Ovary (tissue), 9 donors: Measurements from ENCODE around the gene CTNNA1. TPM values are rescaled to one million over a fixed set of nuclear protein-coding genes. Genes with fewer than 3 reads are reported as not detected.
"Not testable (repeated sequence)": the region's sequence is repeated elsewhere in the genome, so short reads cannot be mapped to it uniquely, and the experiment has no call there.

ENCODE experiments used
- DNase-seq, 5 donors: peaks; one replicate each; pipeline ENCODE4 v3.0.0-alpha.2; 2019 to 2020
- H3K27ac ChIP-seq, 2 donors: fragments of 200-600 bp; one replicate each; pipeline versions ENCODE4 v1.5.1 to v1.8.0; 2019 to 2022
- H3K27me3 ChIP-seq: fragments of 200-600 bp; one replicate; pipeline ENCODE4 v1.8.0; 2022
- H3K36me3 ChIP-seq: fragments of 200-600 bp; sonication (generic); one replicate; pipeline ENCODE4 v1.5.1; 2019
- H3K4me1 ChIP-seq: one replicate; pipeline ENCODE4 v1.8.1; 2013; ENCODE audit warnings: mild to moderate bottlenecking, moderate library complexity; ENCODE audit not compliant: insufficient read depth
- H3K4me3 ChIP-seq: fragments of 200-600 bp; sonication (generic); one replicate; pipeline ENCODE4 v1.5.1; 2017
- H3K9me3 ChIP-seq, 2 donors: fragments of 200-600 bp in 1 of 2; sonication (generic) in 1 of 2; one replicate each; pipeline versions ENCODE4 v1.5.1 to v1.8.1; 2013 to 2019; ENCODE audit warnings: mild to moderate bottlenecking in 1 of 2, moderate library complexity in 1 of 2
- EP300 ChIP-seq: sonication (generic); formaldehyde crosslinking; IDR thresholded peaks from one replicate; pipeline ENCODE4 v1.6.1; 2017; ENCODE audit warnings: antibody characterized with exemption
- POLR2A ChIP-seq: fragments of 450-650 bp; IDR thresholded peaks from one replicate; pipeline ENCODE4 v1.6.1; 2017; ENCODE audit warnings: antibody characterized with exemption, mild to moderate bottlenecking, moderate library complexity
- WGBS, 3 donors: extraction: QIAGEN DNeasy Blood & Tissue Kit in 1 of 3; methylation state at CpG; one replicate each; pipeline versions ENCODE4 v1.1.5 to v1.1.7; 2013 to 2017; 5-methylcytosine and 5-hydroxymethylcytosine counted together
- intact Hi-C, 4 donors: fragments of 100-400 bp; cut with DNase I; formaldehyde crosslinking; loops; one replicate each; pipeline versions ENCODE4 v1.11.0 to v1.15.1; 2022 to 2023
- polyA plus RNA-seq, 2 donors: library from polyadenylated mRNA; stranded (reverse); fragments of 200-250 nt in 1 of 2; fragments of 350-450 nt in 1 of 2; fragmentation: Illumina TruSeq in 1 of 2; extraction: RNeasy Lipid Tissue Mini Kit (QIAGEN cat#74804) in 1 of 2; gene quantifications; one replicate each; pipeline ENCODE4 v1.2.3, GENCODE V29; 2013 to 2014
- total RNA-seq, 7 donors: library from RNA; depleted of rRNA in 2 of 7; stranded (reverse); fragments of >200 nt in 2 of 7; fragmentation: NEBNext Ultra II Directional in 3 of 7; extraction: Animal tissue kit (Norgen Biotek cat#: 25700) in 3 of 7; gene quantifications; one replicate each; pipeline versions ENCODE4 v1.1.0 to v1.2.4, GENCODE V29; 2016 to 2023
- TF ChIP-seq, protein P1 (sequence below), 3 donors: fragments of 450-650 bp in 2 of 3; fragments of 200-600 bp in 1 of 3; IDR thresholded peaks; one replicate each; pipeline versions ENCODE4 v1.5.1 to v1.8.0; 2016 to 2022; ENCODE audit warnings: antibody characterized with exemption in 3 of 3, mild to moderate bottlenecking in 1 of 3
- donor health status: DM: no; HTN: no; CAD: no; lungs with moderate emphysema.
- donor health status: DM: no; HTN: no; CAD: no.
- donor health status: Bipolar disorder and iron deficiency.
- donor health status: DM: yes; HTN: yes; CAD: no.
- donor health status: DM: no; HTN: no; CAD: no.
- donor health status: DM: yes; HTN: yes; CAD: no.

CTNNA1 gene
- total and polyA plus RNA-seq, 9 donors = 125 to 306 (median 230) TPM

DNA sequence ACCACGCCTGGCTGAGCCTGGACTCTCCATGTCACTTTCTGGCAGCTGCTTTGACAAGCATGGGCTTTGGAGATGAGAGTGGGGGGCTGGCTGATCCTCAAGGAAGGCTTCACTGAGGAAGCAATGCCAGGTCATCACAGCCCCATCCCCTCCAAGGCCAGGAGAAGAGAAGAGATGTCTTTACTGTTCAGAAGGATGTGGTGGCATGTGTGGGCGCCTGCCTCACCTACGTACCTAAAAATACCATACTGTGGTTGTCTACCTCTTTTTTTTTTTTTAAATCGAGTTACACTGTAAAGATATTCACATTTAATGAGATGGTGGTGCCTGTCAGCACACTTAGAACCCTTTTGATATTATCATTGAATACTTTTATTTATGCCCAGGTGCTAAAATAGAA lies 26.4 kb upstream of the CTNNA1 start:
- Histone ChIP-seq H3K4me3 (no peak overlapping the region), H3K9me3 (no peaks in the 10 kb centered on the region), H3K27me3 (no peaks in the 10 kb centered on the region), H3K4me1 (no peaks in the 10 kb centered on the region), H3K27ac (no peak overlapping the region), H3K36me3 (no peaks in the 10 kb centered on the region)
- 85 to 90% (median 90%) methylated on average over 4 of the region's 4 CpGs for WGBS, 3 donors
- intact Hi-C loops = no loop called here
- TF ChIP-seq POLR2A = no peak
- TF ChIP-seq, protein P1, sequence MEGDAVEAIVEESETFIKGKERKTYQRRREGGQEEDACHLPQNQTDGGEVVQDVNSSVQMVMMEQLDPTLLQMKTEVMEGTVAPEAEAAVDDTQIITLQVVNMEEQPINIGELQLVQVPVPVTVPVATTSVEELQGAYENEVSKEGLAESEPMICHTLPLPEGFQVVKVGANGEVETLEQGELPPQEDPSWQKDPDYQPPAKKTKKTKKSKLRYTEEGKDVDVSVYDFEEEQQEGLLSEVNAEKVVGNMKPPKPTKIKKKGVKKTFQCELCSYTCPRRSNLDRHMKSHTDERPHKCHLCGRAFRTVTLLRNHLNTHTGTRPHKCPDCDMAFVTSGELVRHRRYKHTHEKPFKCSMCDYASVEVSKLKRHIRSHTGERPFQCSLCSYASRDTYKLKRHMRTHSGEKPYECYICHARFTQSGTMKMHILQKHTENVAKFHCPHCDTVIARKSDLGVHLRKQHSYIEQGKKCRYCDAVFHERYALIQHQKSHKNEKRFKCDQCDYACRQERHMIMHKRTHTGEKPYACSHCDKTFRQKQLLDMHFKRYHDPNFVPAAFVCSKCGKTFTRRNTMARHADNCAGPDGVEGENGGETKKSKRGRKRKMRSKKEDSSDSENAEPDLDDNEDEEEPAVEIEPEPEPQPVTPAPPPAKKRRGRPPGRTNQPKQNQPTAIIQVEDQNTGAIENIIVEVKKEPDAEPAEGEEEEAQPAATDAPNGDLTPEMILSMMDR (IDR thresholded peaks at IDR 0.05) = no peak
- no peak for TF ChIP-seq EP300
- DNase-seq = no peak

DNA sequence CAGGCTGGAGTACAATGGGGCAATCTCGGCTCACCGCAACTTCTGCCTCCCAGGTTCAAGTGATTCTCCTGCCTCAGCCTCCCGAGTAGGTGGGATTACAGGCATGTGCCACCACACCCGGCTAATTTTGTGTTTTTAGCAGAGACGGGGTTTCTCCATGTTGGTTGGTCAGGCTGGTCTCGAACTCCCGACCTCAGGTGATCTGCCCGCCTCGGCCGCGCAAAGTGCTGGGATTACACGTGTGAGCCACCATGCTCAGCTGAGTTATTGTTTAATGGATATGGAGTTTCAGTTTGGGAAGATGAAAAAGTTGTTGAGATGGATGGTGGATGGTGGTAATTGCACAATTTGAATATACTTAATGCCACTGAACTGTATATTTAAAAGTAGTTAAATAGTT lies 22.7 kb upstream of the CTNNA1 start:
- H3K27ac ChIP-seq, H3K4me3 ChIP-seq, DNase-seq, intact Hi-C loops, H3K9me3 ChIP-seq, H3K36me3 ChIP-seq, H3K27me3 ChIP-seq, H3K4me1 ChIP-seq: not testable (repeated sequence)
- WGBS, 3 donors = 86 to 93% (median 89%) methylated on average over 12 of the region's 12 CpGs

DNA sequence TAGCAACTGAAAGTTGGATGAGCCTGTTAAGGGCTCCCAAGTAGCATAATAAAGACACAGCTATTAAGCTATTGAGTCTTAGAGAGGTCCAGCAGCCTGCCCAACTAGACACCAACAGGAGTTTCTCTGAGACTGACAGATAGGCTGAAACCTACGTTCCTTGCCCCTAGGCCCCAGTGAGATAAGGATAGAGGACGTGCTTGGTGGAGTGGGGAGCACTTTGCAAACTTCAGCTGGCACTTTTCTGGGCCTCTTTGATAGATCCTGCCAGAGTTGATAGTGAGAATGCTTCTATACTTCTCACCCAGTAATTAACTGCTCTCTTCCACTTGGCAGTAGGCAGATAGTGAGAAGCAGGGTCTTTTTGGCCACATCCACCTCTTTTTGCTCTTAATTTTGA lies 20.8 kb upstream of the CTNNA1 start:
- TF ChIP-seq, protein P1 (IDR thresholded peaks at IDR 0.05) = no peak
- no peak for TF ChIP-seq POLR2A
- no peak for TF ChIP-seq EP300
- Histone ChIP-seq H3K4me1 (no peaks in the 10 kb centered on the region), H3K36me3 (no peaks in the 10 kb centered on the region), H3K27ac (no peak overlapping the region), H3K27me3 (no peaks in the 10 kb centered on the region), H3K4me3 (no peak overlapping the region), H3K9me3 (no peaks in the 10 kb centered on the region)
- WGBS, 3 donors = 81 to 84% (median 84%) methylated on average over 2 of the region's 2 CpGs
- DNase-seq = no peak
- intact Hi-C loops = no loop called here

DNA sequence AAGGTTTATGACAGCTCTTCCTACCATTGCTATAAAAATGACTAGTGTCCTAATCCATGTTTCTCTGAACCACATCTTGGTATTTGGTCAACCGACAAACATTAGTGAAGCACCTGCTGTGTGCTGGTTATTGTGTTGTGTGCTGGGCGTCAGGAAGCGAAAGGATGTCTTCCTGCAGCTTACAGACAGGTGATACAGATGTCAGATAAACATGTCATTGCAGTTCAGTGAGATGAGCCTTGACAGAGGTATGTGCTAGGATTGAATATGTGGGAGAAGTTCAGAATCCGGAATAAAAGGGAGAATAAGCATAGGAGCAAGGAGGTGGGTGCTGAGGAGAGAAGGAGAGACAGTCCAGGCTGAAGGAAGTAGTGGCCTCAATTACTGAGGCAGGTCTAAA lies 20.3 kb upstream of the CTNNA1 start:
- H3K9me3 ChIP-seq = no peaks in the 10 kb centered on the region
- no peak for DNase-seq
- no peaks in the 10 kb centered on the region for H3K36me3 ChIP-seq
- H3K4me1 ChIP-seq = no peaks in the 10 kb centered on the region
- WGBS, 3 donors = 77 to 96% (median 91%) methylated on average over 4 of the region's 4 CpGs
- H3K4me3 ChIP-seq = no peak overlapping the region
- intact Hi-C loops = no loop called here
- TF ChIP-seq POLR2A (no peak), EP300 (no peak)
- TF ChIP-seq, protein P1 (IDR thresholded peaks at IDR 0.05) = no peak
- no peak overlapping the region for H3K27ac ChIP-seq
- H3K27me3 ChIP-seq = no peaks in the 10 kb centered on the region

DNA sequence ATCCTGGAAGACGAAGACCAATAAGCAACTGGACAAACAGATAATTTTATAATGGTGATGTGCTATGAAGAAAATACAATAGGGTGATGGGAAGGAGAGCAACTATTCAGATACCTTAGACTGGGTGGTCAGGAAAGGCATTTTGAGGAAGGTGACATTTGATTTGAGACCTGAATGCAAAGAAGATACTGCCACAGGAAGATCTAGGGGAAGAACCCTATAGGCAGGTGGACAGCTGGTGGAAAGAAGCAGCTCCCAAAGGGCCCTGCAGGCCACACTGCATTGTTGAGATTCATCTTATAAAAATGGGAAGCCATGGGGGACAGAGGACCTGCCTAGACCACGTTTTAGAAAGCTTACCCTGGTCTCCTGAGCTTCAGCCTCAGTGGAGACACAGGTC lies 19.7 kb upstream of the CTNNA1 start:
- no peak overlapping the region for H3K27ac ChIP-seq
- no peaks in the 10 kb centered on the region for H3K27me3 ChIP-seq
- H3K36me3 ChIP-seq = no peaks in the 10 kb centered on the region
- TF ChIP-seq, protein P1 (IDR thresholded peaks at IDR 0.05) = no peak
- no peak for TF ChIP-seq POLR2A
- no peak for TF ChIP-seq EP300
- no peak for DNase-seq
- H3K4me1 ChIP-seq = no peaks in the 10 kb centered on the region
- WGBS, 3 donors = 68 to 76% (median 68%) methylated on average over 2 of the region's 2 CpGs
- intact Hi-C loops = no loop called here
- H3K9me3 ChIP-seq = no peaks in the 10 kb centered on the region
- H3K4me3 ChIP-seq = no peak overlapping the region
